HCT116 (cell line): ENCODE results near the gene OLFML3. TPM values are rescaled to one million over a fixed set of nuclear protein-coding genes. Genes with fewer than 3 reads are reported as not detected.
"Not testable (repeated sequence)": the region's sequence is repeated elsewhere in the genome, so short reads cannot be mapped to it uniquely, and the experiment has no call there.

Experiments
- ATAC-seq: fragments of 200-7000 bp; cut with Tn5 transposase; 2 replicates; pipeline ENCODE4 v1.9.1; 2020; ENCODE audit warnings: mild to moderate bottlenecking, moderate library complexity
- BruUV-seq: library from RNA; stranded (reverse); fragments of 400-500 nt; replicated peaks from 2 replicates; lab custom pipeline; 2021; lab: Mats Ljungman, UMichigan
- CTCF ChIA-PET: fragments of 300-600 bp; sonication (Branson Sonifier 250); formaldehyde crosslinking; loops from one replicate; lab custom pipeline; 2021; ENCODE audit warnings: antibody characterized with exemption; lab: Charles Lee
- POLR2A ChIA-PET: fragments of 300-600, 350-600 bp; sonication (Branson Sonifier 250); formaldehyde crosslinking; loops from one replicate; lab custom pipeline; 2021; ENCODE audit warnings: antibody characterized with exemption; lab: Charles Lee
- RAD21 ChIA-PET, 2 experiments: fragments of 300-600 bp; sonication (Branson Sonifier 250); formaldehyde crosslinking; loops; one replicate each; lab custom pipeline; 2023; ENCODE audit warnings: low total read pairs in 2 of 2; ENCODE audit not compliant: uncharacterized antibody in 2 of 2, unreplicated experiment in 2 of 2, low non-redundant PET in 1 of 2; lab: Charles Lee
- DNase-seq: peaks from one replicate; pipeline ENCODE4 v3.0.0-alpha.2; 2010; ENCODE audit warnings: low read depth, low spot score
- H2AFZ ChIP-seq: fragments of 200-600 bp; shearing (Covaris generic), sonication (generic); 2 replicates; pipeline ENCODE4 v1.6.1; 2017; ENCODE audit warnings: low read depth, mixed run types, mixed read lengths, antibody characterized with exemption, low read length; ENCODE audit not compliant: poor library complexity, severe bottlenecking
- H3K27ac ChIP-seq: 2 replicates; pipeline ENCODE4 v1.5.1; 2012; ENCODE audit warnings: low read depth, low read length
- H3K27me3 ChIP-seq: fragments of 200-600 bp; sonication (generic); 2 replicates; pipeline ENCODE4 v1.6.1; 2016; ENCODE audit warnings: mixed run types, low read length, mixed read lengths; ENCODE audit not compliant: insufficient read depth
- H3K36me3 ChIP-seq, 2 experiments: fragments of 200-500 bp in 1 of 2; fragments of 200-600 bp in 1 of 2; sonication (Bioruptor generic) in 1 of 2; sonication (generic) in 1 of 2; 2 replicates each; pipeline versions ENCODE4 v1.5.1 to v1.6.1; 2014 to 2016; ENCODE audit warnings: low read length in 2 of 2, inconsistent platforms in 1 of 2, mixed read lengths in 1 of 2, mixed run types in 1 of 2; ENCODE audit not compliant: insufficient read depth in 2 of 2, control insufficient read depth in 1 of 2
- H3K4me1 ChIP-seq, 2 experiments: fragments of 200-600 bp in 1 of 2; sonication (generic) in 1 of 2; 2 replicates each; pipeline versions ENCODE4 v1.5.1 to v1.6.1; 2012 to 2017; ENCODE audit warnings: low read length in 2 of 2, inconsistent platforms in 1 of 2, mild to moderate bottlenecking in 1 of 2, mixed read lengths in 1 of 2, mixed run types in 1 of 2, moderate library complexity in 1 of 2; ENCODE audit not compliant: insufficient read depth in 2 of 2, control insufficient read depth in 1 of 2
- H3K4me2 ChIP-seq: fragments of 200-600 bp; sonication (generic); 2 replicates; pipeline ENCODE4 v1.6.1; 2017; ENCODE audit warnings: mixed run types, low read length, mixed read lengths
- H3K4me3 ChIP-seq, 2 experiments: fragments of 200-600 bp in 1 of 2; sonication (generic) in 1 of 2; replicated peaks in 1 of 2; 2 replicates each; pipeline ENCODE4 v1.5.1; 2011 to 2016; ENCODE audit warnings: low read length in 2 of 2, control low read depth in 1 of 2, low read depth in 1 of 2, mild to moderate bottlenecking in 1 of 2, mixed read lengths in 1 of 2, mixed run types in 1 of 2
- H3K79me2 ChIP-seq: fragments of 200-600 bp; sonication (generic); 2 replicates; pipeline ENCODE4 v1.6.1; 2017; ENCODE audit warnings: mild to moderate bottlenecking, mixed run types, low read length, moderate library complexity, mixed read lengths; ENCODE audit not compliant: insufficient read depth
- H3K9ac ChIP-seq: fragments of 200-600 bp; sonication (generic); 2 replicates; pipeline ENCODE4 v1.6.1; 2016; ENCODE audit warnings: low read length, mixed read lengths
- H3K9me2 ChIP-seq: fragments of 200-600 bp; sonication (generic), shearing (Covaris generic); 2 replicates; pipeline ENCODE4 v1.6.1; 2017; ENCODE audit warnings: mixed run types, mild to moderate bottlenecking, moderate library complexity; ENCODE audit not compliant: insufficient read depth
- H3K9me3 ChIP-seq, 2 experiments: fragments of 200-500 bp in 1 of 2; fragments of 200-600 bp in 1 of 2; sonication (Bioruptor generic) in 1 of 2; sonication (generic) in 1 of 2; 2 replicates each; pipeline ENCODE4 v1.6.1; 2014 to 2017; ENCODE audit warnings: low read length in 2 of 2, mixed read lengths in 2 of 2, inconsistent platforms in 1 of 2, low read depth in 1 of 2, mild to moderate bottlenecking in 1 of 2, mixed run types in 1 of 2, moderate library complexity in 1 of 2; ENCODE audit not compliant: control insufficient read depth in 1 of 2, insufficient read depth in 1 of 2
- H4K20me1 ChIP-seq: fragments of 200-600 bp; sonication (generic), shearing (Covaris generic); 2 replicates; pipeline ENCODE4 v1.6.1; 2017; ENCODE audit warnings: mixed run types, mild to moderate bottlenecking, moderate library complexity; ENCODE audit not compliant: insufficient read depth
- ATF3 ChIP-seq: IDR thresholded peaks from 2 replicates; pipeline ENCODE4 v1.6.1; 2012
- CBX3 ChIP-seq: IDR thresholded peaks from 2 replicates; pipeline ENCODE4 v1.6.1; 2012; ENCODE audit warnings: low read depth
- CTCF ChIP-seq, 3 experiments: fragments of 200-600 bp in 1 of 3; sonication (generic) in 1 of 3; IDR thresholded peaks in 2 of 3; conservative IDR thresholded peaks in 1 of 3; 2 replicates each; pipeline ENCODE4 v1.5.1; 2012 to 2017; ENCODE audit warnings: low read depth in 2 of 3, low read length in 2 of 3, antibody characterized with exemption in 1 of 3, borderline replicate concordance in 1 of 3, control low read depth in 1 of 3, mild to moderate bottlenecking in 1 of 3, mixed read lengths in 1 of 3, mixed run types in 1 of 3, moderate library complexity in 1 of 3; ENCODE audit not compliant: insufficient read depth in 1 of 3
- EGR1 ChIP-seq: IDR thresholded peaks from 2 replicates; pipeline ENCODE4 v1.6.1; 2012; ENCODE audit warnings: low read depth
- EZH2 ChIP-seq: fragments of 200-600 bp; sonication (generic); IDR thresholded peaks from 2 replicates; pipeline ENCODE4 v1.6.1; 2017; ENCODE audit warnings: antibody characterized with exemption, mixed run types
- MAX ChIP-seq: IDR thresholded peaks from 2 replicates; pipeline ENCODE4 v1.6.1; 2012
- POLR2A ChIP-seq: IDR thresholded peaks from 2 replicates; pipeline ENCODE4 v1.7.0; 2011; ENCODE audit warnings: borderline replicate concordance; ENCODE audit not compliant: insufficient read depth, insufficient read length; ENCODE audit errors: extremely low read depth
- RAD21 ChIP-seq: IDR thresholded peaks from 2 replicates; pipeline ENCODE4 v1.6.1; 2012; ENCODE audit warnings: low read depth, mild to moderate bottlenecking
- SIN3A ChIP-seq: IDR thresholded peaks from 2 replicates; pipeline ENCODE4 v1.6.1; 2012; ENCODE audit warnings: low read depth
- SP1 ChIP-seq: IDR thresholded peaks from 2 replicates; pipeline ENCODE4 v1.6.1; 2012; ENCODE audit warnings: low read depth
- SRF ChIP-seq: IDR thresholded peaks from 2 replicates; pipeline ENCODE4 v1.6.1; 2012; ENCODE audit warnings: low read depth
- TCF7L2 ChIP-seq: IDR thresholded peaks from 2 replicates; pipeline ENCODE4 v1.7.0; 2011; ENCODE audit warnings: borderline replicate concordance, inconsistent platforms; ENCODE audit not compliant: insufficient read depth, insufficient read length; ENCODE audit errors: extremely low read depth
- YY1 ChIP-seq: IDR thresholded peaks from 2 replicates; pipeline ENCODE4 v1.6.1; 2011; ENCODE audit warnings: low read length, low read depth, moderate library complexity, mild to moderate bottlenecking; ENCODE audit not compliant: insufficient replicate concordance; ENCODE audit errors: extremely low read depth
- ZBTB33 ChIP-seq: IDR thresholded peaks from 2 replicates; pipeline ENCODE4 v1.6.1; 2011; ENCODE audit warnings: mild to moderate bottlenecking, low read length, moderate library complexity; ENCODE audit not compliant: insufficient replicate concordance; ENCODE audit errors: extremely low read depth
- ZFX ChIP-seq: fragments of 450-650 bp; IDR thresholded peaks from 2 replicates; pipeline ENCODE4 v1.6.1; 2017
- intact Hi-C: fragments of 100-400 bp; cut with micrococcal nuclease; formaldehyde crosslinking; loops from 2 replicates; pipeline ENCODE4 v1.10.0; 2022
- total RNA-seq: library from RNA; stranded (reverse); gene quantifications from one replicate; pipeline ENCODE4 v1.2.1, GENCODE V29; 2021; ENCODE audit not compliant: unreplicated experiment

The OLFML3 gene
- total RNA-seq, 1 experiment from 2014 or later, result 0.25 TPM

DNA sequence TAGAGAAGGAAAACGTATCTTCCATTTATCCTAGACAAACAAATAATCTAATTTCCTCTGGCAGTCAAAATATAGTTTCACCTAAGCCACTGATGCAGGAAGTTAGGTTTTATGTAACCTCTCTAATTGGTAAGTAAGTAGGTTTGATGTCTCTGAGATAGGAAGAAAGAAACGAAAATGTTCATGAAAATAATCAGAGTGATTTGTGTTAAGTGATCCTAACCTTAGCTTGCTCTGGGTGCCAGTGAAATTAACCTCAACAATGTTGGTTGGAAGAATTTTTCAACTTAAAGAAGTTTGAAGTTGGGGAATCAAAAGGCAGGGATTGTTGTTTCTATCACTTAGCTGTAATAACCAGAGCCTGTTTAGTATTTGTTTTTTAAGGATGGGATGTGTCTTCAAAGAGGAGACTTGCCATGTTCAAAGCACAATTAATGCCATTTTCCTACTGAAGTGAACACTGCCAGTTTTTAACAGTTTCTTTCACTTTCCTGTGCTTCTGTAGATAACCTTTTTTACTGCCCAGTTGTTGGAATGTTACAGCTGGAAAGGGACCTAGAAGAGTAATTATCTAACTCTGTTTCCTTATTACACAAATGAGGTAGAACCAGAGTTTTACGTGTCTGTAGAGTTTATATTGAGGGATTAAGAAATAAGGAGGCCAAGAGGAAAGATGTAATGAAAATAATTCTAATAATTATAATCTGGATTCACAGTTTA is 31.7 kb upstream of the OLFML3 start:
- no peaks in the 10 kb centered on the region for H4K20me1 ChIP-seq
- no peaks in the 10 kb centered on the region for H3K9me3 ChIP-seq
- H3K27me3 ChIP-seq, result no peaks in the 10 kb centered on the region
- H3K4me1 ChIP-seq, result peaks cover 2 to 3% of the 10 kb centered on the region in 2 experiments; a peak in 1 of 4 replicates
- no TSS peak for BruUV-seq
- H3K4me3 ChIP-seq, result no peak overlapping the region
- DNase-seq (no peak), ATAC-seq (no peak)
- no peaks in the 10 kb centered on the region for H3K9me2 ChIP-seq
- ChIA-PET CTCF (interaction anchor here (0.9 to 1.3 kb wide), 2 partner anchors 15 to 31 kb away, joined by 3 read pairs; no protein-coding TSS in a partner anchor), POLR2A (no interaction called here), RAD21 (no interaction called here)
- H3K79me2 ChIP-seq, result peaks cover 67% of the 10 kb centered on the region
- H3K36me3 ChIP-seq, result peaks cover 3% of the 10 kb centered on the region in 2 experiments; a peak in 2 of 4 replicates
- no peak overlapping the region for H3K9ac ChIP-seq
- H2AFZ ChIP-seq, result no peak overlapping the region
- no peak overlapping the region for H3K4me2 ChIP-seq
- TF ChIP-seq EGR1 (no peak), RAD21 (no peak), ATF3 (no peak), CBX3 (no peak), MAX (no peak), SRF (no peak), YY1 (no peak), TCF7L2 (no peak), SP1 (no peak), ZFX (no peak), CTCF (IDR thresholded peaks at IDR 0.05 in 2 of 3, conservative IDR thresholded peaks at IDR 0.05 in 1 of 3; ENCODE audit: borderline replicate concordance in 1 of 3, insufficient read depth in 1 of 3, low read depth in 2 of 3, low read length in 2 of 3) (no peak), SIN3A (no peak), EZH2 (no peak), ZBTB33 (no peak), POLR2A (no peak)
- intact Hi-C loops, result no loop called here
- H3K27ac ChIP-seq, result no peak overlapping the region

- H3K27ac ChIP-seq, POLR2A ChIA-PET: not testable (repeated sequence)
Measured at GRCh38 chr1:113948151-113948550, 31.1 kb upstream of the OLFML3 start.

More at GRCh38 chr1:113948151-113948550, 31.1 kb upstream of the OLFML3 start:
- H3K9me2 ChIP-seq, H3K4me3 ChIP-seq, H3K9ac ChIP-seq, ATAC-seq, H3K4me1 ChIP-seq, BruUV-seq, H3K27me3 ChIP-seq, RAD21 ChIA-PET, H3K36me3 ChIP-seq, CTCF ChIA-PET, DNase-seq, H2AFZ ChIP-seq, H3K4me2 ChIP-seq, H3K9me3 ChIP-seq, H4K20me1 ChIP-seq, intact Hi-C loops: not testable (repeated sequence)
- peaks cover 63% of the 10 kb centered on the region for H3K79me2 ChIP-seq
